K562 (cell line): ENCODE data around the gene PPDPF. TPM values are rescaled to one million over a fixed set of nuclear protein-coding genes. Genes with fewer than 3 reads are reported as not detected.
A peak's percentile ranks its signal among the peaks of the same experiment; 100 is the strongest.

Source experiments
- ATAC-seq: fragments of 200-7000 bp; cut with Tn5 transposase; 3 replicates; pipeline ENCODE4 v1.9.1; 2020; ENCODE audit warnings: moderate library complexity
- BruUV-seq: library from RNA; stranded (reverse); fragments of 400-500 nt; replicated peaks from 2 replicates; lab custom pipeline; 2021; lab: Mats Ljungman, UMichigan
- CTCF ChIA-PET: fragments of 300-600 bp; formaldehyde crosslinking; extraction: SDS; loops from one replicate; lab custom pipeline; 2021; ENCODE audit warnings: low intra/inter-chr PET ratio; lab: Yijun Ruan, JAX
- POLR2A ChIA-PET: fragments of 300-600, 350-650 bp; sonication (Branson Sonifier 250); formaldehyde crosslinking; extraction: SDS; loops from one replicate; lab custom pipeline; 2021; ENCODE audit warnings: antibody characterized with exemption, inconsistent platforms; lab: Yijun Ruan, JAX
- DNase-seq, 4 experiments: peaks; one replicate each; pipeline versions ENCODE4 v3.0.0 to v3.0.0-alpha.2; 2011 to 2018; ENCODE audit warnings: low spot score in 3 of 4, mixed read lengths in 3 of 4; ENCODE audit errors: extremely low read depth in 1 of 4
- FAIRE-seq: peaks from 2 replicates; lab custom pipeline; 2011; peaks lifted over from hg19 to GRCh38; lab: Jason Lieb, UNC
- H2AFZ ChIP-seq: 2 replicates; pipeline ENCODE4 v1.6.0; 2011; ENCODE audit warnings: low read depth, low read length, control low read depth, inconsistent platforms
- H3K27ac ChIP-seq: fragments of 200-600 bp; 3 replicates; pipeline ENCODE4 v1.8.0; 2011; ENCODE audit warnings: low read depth, mild to moderate bottlenecking, control low read depth, inconsistent platforms, low read length, moderate library complexity, mixed read lengths; ENCODE audit errors: extremely low read depth
- H3K27me3 ChIP-seq, 2 experiments: fragments of 300-600 bp in 1 of 2; 2 replicates in 1 of 2; 3 replicates in 1 of 2; pipeline versions ENCODE4 v1.6.0 to v1.8.0; 2011; ENCODE audit warnings: inconsistent platforms in 2 of 2, low read length in 2 of 2, mild to moderate bottlenecking in 1 of 2, mixed read lengths in 1 of 2, moderate library complexity in 1 of 2; ENCODE audit not compliant: control insufficient read depth in 2 of 2, insufficient read depth in 2 of 2
- H3K36me3 ChIP-seq: fragments of 300-600 bp; 3 replicates; pipeline ENCODE4 v1.8.0; 2011; ENCODE audit warnings: mild to moderate bottlenecking, low read length, inconsistent platforms; ENCODE audit not compliant: control insufficient read depth, insufficient read depth
- H3K4me1 ChIP-seq, 2 experiments: fragments of 200-600 bp in 1 of 2; replicated peaks in 1 of 2; 2 replicates in 1 of 2; 3 replicates in 1 of 2; pipeline versions ENCODE4 v1.5.1 to v1.8.0; 2011; ENCODE audit warnings: inconsistent platforms in 2 of 2, low read length in 2 of 2, mild to moderate bottlenecking in 1 of 2, mixed read lengths in 1 of 2, moderate library complexity in 1 of 2; ENCODE audit not compliant: control insufficient read depth in 2 of 2, insufficient read depth in 2 of 2
- H3K4me2 ChIP-seq: 2 replicates; pipeline ENCODE4 v1.6.1; 2011; ENCODE audit warnings: low read length, control low read depth, inconsistent platforms, mixed read lengths; ENCODE audit not compliant: insufficient read depth
- H3K4me3 ChIP-seq: fragments of 200-600 bp; sonication (generic), shearing (Covaris generic); 2 replicates; pipeline ENCODE4 v1.5.1; 2016; ENCODE audit warnings: control low read depth, inconsistent platforms
- H3K79me2 ChIP-seq: fragments of 200-600 bp; 3 replicates; pipeline ENCODE4 v1.8.0; 2011; ENCODE audit warnings: low read length, inconsistent platforms; ENCODE audit not compliant: control insufficient read depth, insufficient read depth
- H3K9ac ChIP-seq, 2 experiments: 2 replicates each; pipeline versions ENCODE4 v1.6.0 to v1.6.1; 2011; ENCODE audit warnings: low read depth in 2 of 2, low read length in 2 of 2, control low read depth in 1 of 2, inconsistent platforms in 1 of 2, mild to moderate bottlenecking in 1 of 2, mixed read lengths in 1 of 2; ENCODE audit not compliant: insufficient read depth in 1 of 2
- H3K9me1 ChIP-seq: one replicate; pipeline ENCODE4 v1.6.0; 2011; ENCODE audit warnings: inconsistent platforms, mild to moderate bottlenecking, low read length, moderate library complexity; ENCODE audit not compliant: control insufficient read depth, insufficient read depth
- H3K9me3 ChIP-seq: replicated peaks from 2 replicates; pipeline ENCODE4 v1.5.1; 2011; ENCODE audit warnings: low read depth, low read length, inconsistent platforms; ENCODE audit not compliant: control insufficient read depth, insufficient read depth
- H4K20me1 ChIP-seq: replicated peaks from 2 replicates; pipeline ENCODE4 v1.6.1; 2011; ENCODE audit warnings: low read length, inconsistent platforms, mixed read lengths; ENCODE audit not compliant: control insufficient read depth, insufficient read depth
- ATF3 ChIP-seq, 2 experiments: fragments of 450-650 bp in 1 of 2; sonication (generic) in 1 of 2; formaldehyde crosslinking in 1 of 2; IDR thresholded peaks in 1 of 2; conservative IDR thresholded peaks in 1 of 2; 2 replicates each; pipeline versions ENCODE4 v1.6.1 to v1.8.1; 2016 to 2023; ENCODE audit warnings: mild to moderate bottlenecking in 2 of 2, moderate library complexity in 2 of 2, inconsistent platforms in 1 of 2, missing genetic modification reagents in 1 of 2
- BCL6 ChIP-seq: fragments of 250-450 bp; sonication (Bioruptor Pico); IDR thresholded peaks from 2 replicates; pipeline ENCODE4 v1.4.0; 2020
- CBX8 ChIP-seq: fragments of 200-600 bp; sonication (generic); IDR thresholded peaks from 2 replicates; pipeline ENCODE4 v1.6.1; 2012; ENCODE audit warnings: borderline replicate concordance, mixed run types, low read depth, mild to moderate bottlenecking, moderate library complexity, mixed read lengths, low read length, control low read depth, inconsistent platforms; ENCODE audit not compliant: poor library complexity, severe bottlenecking; ENCODE audit errors: extremely low read depth
- DPF2 ChIP-seq: fragments of 450-650 bp; IDR thresholded peaks from 2 replicates; pipeline ENCODE4 v1.6.1; 2016
- FOSL1 ChIP-seq: fragments of 200-800 bp; sonication (Bioruptor generic); conservative IDR thresholded peaks from 2 replicates; pipeline ENCODE4 v1.6.1; 2016; ENCODE audit warnings: missing genetic modification characterization, missing compliant biosample characterization
- FOXP4 ChIP-seq: sonication (generic); formaldehyde crosslinking; IDR thresholded peaks from 2 replicates; pipeline ENCODE4 v1.8.0; 2022; ENCODE audit warnings: mild to moderate bottlenecking, missing genetic modification reagents, borderline replicate concordance
- GATA2 ChIP-seq: sonication (generic); formaldehyde crosslinking; IDR thresholded peaks from 2 replicates; pipeline ENCODE4 v1.4.0; 2020; ENCODE audit warnings: mild to moderate bottlenecking, missing genetic modification reagents
- HMG20B ChIP-seq: fragments of 250-450 bp; sonication (Bioruptor Pico); IDR thresholded peaks from 2 replicates; pipeline ENCODE4 v1.5.0; 2021; ENCODE audit warnings: mild to moderate bottlenecking
- IRF9 ChIP-seq: fragments of 450-650 bp; IDR thresholded peaks from 2 replicates; pipeline ENCODE4 v1.6.1; 2016; ENCODE audit warnings: missing biosample characterization, missing genetic modification characterization
- JUN ChIP-seq, 2 experiments: sonication (generic) in 1 of 2; formaldehyde crosslinking in 1 of 2; IDR thresholded peaks; 2 replicates each; pipeline versions ENCODE4 v1.6.1 to v1.8.0; 2012 to 2022; ENCODE audit warnings: borderline replicate concordance in 2 of 2, mild to moderate bottlenecking in 2 of 2, improper control_type of control experiment in 1 of 2, low read depth in 1 of 2, low read length in 1 of 2, missing genetic modification reagents in 1 of 2
- JUND ChIP-seq, 2 experiments: IDR thresholded peaks; 2 replicates in 1 of 2; 3 replicates in 1 of 2; pipeline ENCODE4 v1.6.1; 2011; ENCODE audit warnings: borderline replicate concordance in 2 of 2, low read depth in 2 of 2, low read length in 2 of 2, improper control_type of control experiment in 1 of 2, missing biosample characterization in 1 of 2, missing genetic modification characterization in 1 of 2, missing genetic modification reagents in 1 of 2
- NRF1 ChIP-seq, 2 experiments: fragments of 450-650 bp; IDR thresholded peaks in 1 of 2; conservative IDR thresholded peaks in 1 of 2; 2 replicates each; pipeline ENCODE4 v1.6.1; 2014; ENCODE audit warnings: mild to moderate bottlenecking in 2 of 2
- RBFOX2 ChIP-seq: fragments of 200-400 bp; formaldehyde crosslinking; IDR thresholded peaks from 2 replicates; pipeline ENCODE4 v1.6.1; 2017; ENCODE audit warnings: low read depth, mild to moderate bottlenecking, low read length, moderate library complexity
- SMAD2 ChIP-seq: fragments of 150-350 bp; IDR thresholded peaks from 2 replicates; pipeline ENCODE4 v1.6.1; 2014; ENCODE audit warnings: low read depth, mild to moderate bottlenecking, low read length
- WGBS: fragments of 100-300 bp; shearing (Covaris generic); methylation state at CpG from one replicate; pipeline ENCODE4 v1.1.6; 2016; ENCODE audit warnings: low coverage, mixed read lengths; ENCODE audit not compliant: insufficient coverage; ENCODE audit errors: missing lambda C conversion rate; 5-methylcytosine and 5-hydroxymethylcytosine counted together
- in situ Hi-C: fragments of 300-500 bp; cut with MboI; formaldehyde crosslinking; loops from 4 replicates; pipeline ENCODE4 v1.15.0; 2018; ENCODE audit warnings: inconsistent platforms, mixed read lengths
- intact Hi-C: fragments of 100-400 bp; cut with micrococcal nuclease; formaldehyde crosslinking; loops from 2 replicates; pipeline ENCODE4 v1.14.2; 2022
- polyA plus RNA-seq, 8 experiments: library from polyadenylated mRNA; depleted of rRNA in 4 of 8; stranded (reverse) in 5 of 8; unstranded in 3 of 8; fragments of >200 nt; fragmentation: Nextera tagmentation in 2 of 8; fragmentation: Illumina TruSeq in 1 of 8; extraction: Ambion mirVana in 2 of 8; extraction: Trizol in 1 of 8; gene quantifications; 2 replicates each; pipeline versions ENCODE4 v1.2.1 to v1.2.3, GENCODE V29; 2011 to 2014; ENCODE audit warnings: inconsistent platforms in 1 of 8, missing spikeins in 1 of 8
- total RNA-seq, 7 experiments: library from RNA; depleted of rRNA in 6 of 7; stranded (reverse); fragments of >200 nt in 6 of 7; fragmentation: Illumina TruSeq in 2 of 7; extraction: Trizol in 2 of 7; gene quantifications; 2 replicates each; pipeline versions ENCODE4 v1.2.1 to v1.2.3, GENCODE V29; 2011 to 2021; ENCODE audit warnings: low replicate concordance in 1 of 7

The PPDPF gene
- total and polyA plus RNA-seq, 9 of the 15 experiments (the other 6 are each of a cell fraction or from before 2014, with no cell fraction given) = 0.77 to 233 (median 10.5) TPM

GRCh38 chr20:63497946-63498935 lies 22.3 kb upstream of the PPDPF start:
- peaks cover 12% of the 10 kb centered on the region; the same call in 1 of the 2 replicates for H4K20me1 ChIP-seq
- DNase-seq = peak in 3 of 4 experiments; percentile 40 to 71 (median 65)
- in situ Hi-C loops (no loop called here), intact Hi-C loops (no loop called here)
- no peak for FAIRE-seq
- peak overlapping the region in 1 of 2 experiments; percentile 64; a peak in 2 of 4 replicates for H3K9ac ChIP-seq
- CTCF ChIA-PET = no interaction called here
- H3K9me1 ChIP-seq = no peaks in the 10 kb centered on the region
- no peak overlapping the region for H2AFZ ChIP-seq
- no peaks in the 10 kb centered on the region for H3K79me2 ChIP-seq
- peaks cover 0 to 89% of the 10 kb centered on the region in 2 experiments; a peak in 3 of 5 replicates for H3K4me1 ChIP-seq
- peak overlapping the region; percentile 27; the same call in 1 of the 2 replicates for H3K4me2 ChIP-seq
- TSS peak; percentile 45 for BruUV-seq
- 5% methylated on average over 18 of the region's 60 CpGs for WGBS
- no peak overlapping the region for H3K27ac ChIP-seq
- no peaks in the 10 kb centered on the region for H3K36me3 ChIP-seq
- peak; percentile 19 for ATAC-seq
- no peaks in the 10 kb centered on the region for H3K9me3 ChIP-seq
- POLR2A ChIA-PET = no interaction called here
- H3K27me3 ChIP-seq = no peaks in the 10 kb centered on the region
- H3K4me3 ChIP-seq = peak overlapping the region; percentile 46
- 0 out of 2 replicates have a peak, but pooled peaks have one; percentile 29 for TF ChIP-seq DPF2
- TF ChIP-seq FOXP4 (CRISPR knock-in tag) = 0 out of 2 replicates have a peak, but pooled peaks have one; percentile 42
- no peak for TF ChIP-seq CBX8
- TF ChIP-seq FOSL1 (tag) = peak; percentile 81
- peak; percentile 83 for TF ChIP-seq ATF3 (IDR thresholded peaks at IDR 0.05)
- TF ChIP-seq ATF3 (CRISPR knock-in tag; conservative IDR thresholded peaks at IDR 0.05) = no peak
- TF ChIP-seq SMAD2 = no peak
- peak; percentile 72 for TF ChIP-seq JUND (IDR thresholded peaks at IDR 0.05; ENCODE audit: borderline replicate concordance, low read depth, low read length)
- TF ChIP-seq JUND (tag; IDR thresholded peaks at IDR 0.05; ENCODE audit: borderline replicate concordance, low read depth, low read length) = peak; percentile 52; the same call in 1 of the 3 replicates
- TF ChIP-seq RBFOX2 = peak; percentile 6; the same call in 1 of the 2 replicates
- TF ChIP-seq IRF9 (tag) = no peak
- no peak for TF ChIP-seq HMG20B (CRISPR knock-in tag)
- peak; percentile 24; the same call in 1 of the 2 replicates for TF ChIP-seq GATA2
- TF ChIP-seq JUN (IDR thresholded peaks at IDR 0.05; ENCODE audit: borderline replicate concordance, low read depth, low read length) = 0 out of 2 replicates have a peak, but pooled peaks have one; percentile 37
- no peak for TF ChIP-seq JUN (CRISPR knock-in tag; IDR thresholded peaks at IDR 0.05; ENCODE audit: borderline replicate concordance)
- no peak for TF ChIP-seq BCL6 (CRISPR knock-in tag)
- TF ChIP-seq NRF1 (conservative IDR thresholded peaks at IDR 0.05 in 1 of 2, IDR thresholded peaks at IDR 0.05 in 1 of 2) = peak; percentile 45 to 46; a peak in 2 of 4 replicates
